ENCODE results near the gene ATG2B. TPM values are rescaled to one million over a fixed set of nuclear protein-coding genes. Genes with fewer than 3 reads are reported as not detected.
A peak's percentile ranks its signal among the peaks of the same experiment; 100 is the strongest.

ATG2B gene
- total RNA-seq, 1 experiment from 2014 or later, result 11.6 TPM

DNA sequence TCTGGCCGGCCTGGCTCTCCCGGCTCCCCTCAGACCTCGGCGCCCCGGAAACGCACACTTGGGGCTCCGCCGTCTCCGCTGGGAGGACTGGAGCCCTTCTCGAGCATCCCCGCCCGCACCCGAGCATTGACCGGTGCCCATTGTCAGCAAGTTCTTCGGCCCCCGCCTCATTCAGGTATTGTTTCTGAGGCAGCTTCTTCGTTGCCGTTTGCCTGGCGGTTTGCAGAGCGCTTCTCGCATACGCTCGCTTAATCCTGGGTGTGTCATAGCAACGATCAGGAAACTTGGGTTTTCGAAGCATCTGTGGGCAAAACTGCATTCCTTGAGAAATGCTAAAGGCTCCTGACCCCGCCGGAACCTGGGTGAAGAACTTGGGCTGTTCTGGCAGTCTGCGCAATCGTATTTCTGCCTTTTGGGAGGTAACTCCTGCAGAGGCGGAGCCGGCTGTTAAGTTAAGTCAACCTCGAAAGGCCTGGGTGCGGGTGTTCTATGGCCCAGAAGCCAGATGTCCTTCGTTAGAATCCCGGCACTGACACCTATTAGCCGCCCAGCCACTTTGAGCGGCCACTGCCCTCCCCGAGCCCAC is 703 bp upstream of the ATG2B start:
- peak; percentile 48 for DNase-seq
- intact Hi-C loops (cut with micrococcal nuclease), result loop anchor here (1.0 to 10.0 kb wide), 4 partner anchors 27 to 138 kb away; partner anchors contain the start of gene PAPOLA
- BruUV-seq (replicated peaks), result no TSS peak

DNA sequence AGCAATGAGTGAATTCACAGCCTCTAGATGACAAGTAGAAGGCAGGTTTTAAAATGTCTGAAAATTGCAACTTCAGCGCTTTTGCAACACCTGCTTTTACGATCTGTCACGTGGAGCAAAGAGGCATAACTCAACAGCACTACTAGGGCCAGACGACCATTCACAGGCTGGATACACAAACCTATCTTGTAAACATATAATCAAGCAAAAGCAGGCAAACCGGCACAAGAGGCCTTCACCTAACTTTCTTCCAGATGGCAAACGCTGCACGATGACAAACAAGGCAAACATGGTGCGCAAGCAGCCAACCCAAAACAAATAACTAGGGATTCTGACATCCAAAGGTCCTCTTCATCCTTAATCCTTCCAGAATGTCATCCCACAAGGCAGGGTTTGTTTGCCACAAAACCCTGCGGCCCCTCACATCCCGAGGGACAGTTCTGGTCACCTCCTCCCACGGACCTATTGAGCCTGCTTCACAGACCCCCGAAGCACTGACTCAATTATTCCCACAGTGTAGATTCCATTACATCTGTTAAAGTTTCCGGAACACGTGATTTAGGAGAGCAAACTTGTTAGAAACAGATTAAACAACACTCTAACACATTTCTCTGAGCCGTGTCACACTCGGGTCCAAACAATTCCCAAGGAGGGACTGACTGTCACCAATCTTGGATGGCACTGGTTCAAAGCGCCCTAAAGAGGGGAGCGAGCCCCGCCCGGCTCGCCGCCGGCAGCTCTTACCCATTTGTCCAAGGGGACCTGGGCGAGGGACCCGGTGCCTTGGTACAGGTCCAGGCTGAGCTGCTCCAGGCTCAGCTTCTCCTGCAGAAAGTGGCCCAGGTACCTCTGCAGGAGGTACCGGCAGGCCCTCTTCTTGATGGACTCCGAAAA is 823 bp downstream of the ATG2B start:
- H3F3A ChIP-seq (ENCODE audit: low read length, unreplicated experiment), result no peaks in the 10 kb centered on the region
- no peak overlapping the region; the same call in 1 of the 2 replicates for H3K27ac ChIP-seq (ENCODE audit: low read length)
- H3K9me2 ChIP-seq (replicated peaks; ENCODE audit: low read length), result no peaks in the 10 kb centered on the region
- peak overlapping the region; percentile 76 for H3K9ac ChIP-seq (ENCODE audit: low read length)
- no peaks in the 10 kb centered on the region for H3K27me3 ChIP-seq (ENCODE audit: low read length)
- peaks cover 90% of the 10 kb centered on the region for H3K79me2 ChIP-seq (ENCODE audit: low read length)
- ChIA-PET POLR2A (ENCODE audit: unreplicated experiment) (interaction anchor here (0.6 kb wide), 1 partner anchor 40 kb away, joined by 3 read pairs; no protein-coding TSS in a partner anchor), CTCF (no interaction called here)
- peaks cover 21% of the 10 kb centered on the region for H3K4me1 ChIP-seq (ENCODE audit: insufficient read depth, low read length)
- H3K4me3 ChIP-seq (ENCODE audit: low read length), result peak overlapping the region; percentile 83
- intact Hi-C loops (cut with micrococcal nuclease), result loop anchor here (5.0 to 10.0 kb wide), 3 partner anchors 58 to 140 kb away; partner anchors contain the start of gene PAPOLA
- H3K4me2 ChIP-seq (ENCODE audit: low read length), result peak overlapping the region; percentile 96
- no TSS peak for BruUV-seq (replicated peaks)
- H4K20me1 ChIP-seq (ENCODE audit: low read length), result peaks cover 5% of the 10 kb centered on the region; the same call in 1 of the 2 replicates
- no peaks in the 10 kb centered on the region for H3K9me3 ChIP-seq (ENCODE audit: low read length)
- H2AFZ ChIP-seq (ENCODE audit: low read length), result peak overlapping the region; percentile 96
- H3K36me3 ChIP-seq (ENCODE audit: low read depth, low read length), result no peaks in the 10 kb centered on the region
- DNase-seq, result peak; percentile 71
- ATAC-seq, result peak; percentile 44
- TF ChIP-seq EZH2phosphoT487 (IDR thresholded peaks at IDR 0.05; ENCODE audit: borderline replicate concordance, low read length) (no peak), EZH2 (IDR thresholded peaks at IDR 0.05; ENCODE audit: low read length, unreplicated experiment) (no peak)
- TF ChIP-seq, protein P1, sequence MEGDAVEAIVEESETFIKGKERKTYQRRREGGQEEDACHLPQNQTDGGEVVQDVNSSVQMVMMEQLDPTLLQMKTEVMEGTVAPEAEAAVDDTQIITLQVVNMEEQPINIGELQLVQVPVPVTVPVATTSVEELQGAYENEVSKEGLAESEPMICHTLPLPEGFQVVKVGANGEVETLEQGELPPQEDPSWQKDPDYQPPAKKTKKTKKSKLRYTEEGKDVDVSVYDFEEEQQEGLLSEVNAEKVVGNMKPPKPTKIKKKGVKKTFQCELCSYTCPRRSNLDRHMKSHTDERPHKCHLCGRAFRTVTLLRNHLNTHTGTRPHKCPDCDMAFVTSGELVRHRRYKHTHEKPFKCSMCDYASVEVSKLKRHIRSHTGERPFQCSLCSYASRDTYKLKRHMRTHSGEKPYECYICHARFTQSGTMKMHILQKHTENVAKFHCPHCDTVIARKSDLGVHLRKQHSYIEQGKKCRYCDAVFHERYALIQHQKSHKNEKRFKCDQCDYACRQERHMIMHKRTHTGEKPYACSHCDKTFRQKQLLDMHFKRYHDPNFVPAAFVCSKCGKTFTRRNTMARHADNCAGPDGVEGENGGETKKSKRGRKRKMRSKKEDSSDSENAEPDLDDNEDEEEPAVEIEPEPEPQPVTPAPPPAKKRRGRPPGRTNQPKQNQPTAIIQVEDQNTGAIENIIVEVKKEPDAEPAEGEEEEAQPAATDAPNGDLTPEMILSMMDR (conservative IDR thresholded peaks at IDR 0.05; ENCODE audit: low read depth, low read length), result no peak

More for the DNA sequence above, 703 bp upstream of the ATG2B start:
- Histone ChIP-seq H3K79me2 (ENCODE audit: low read length) (peaks cover 93% of the 10 kb centered on the region), H3K36me3 (ENCODE audit: low read depth, low read length) (no peaks in the 10 kb centered on the region), H3K4me2 (ENCODE audit: low read length) (peak overlapping the region; percentile 98), H3K4me3 (ENCODE audit: low read length) (peak overlapping the region; percentile 83), H3K4me1 (ENCODE audit: insufficient read depth, low read length) (peaks cover 21% of the 10 kb centered on the region), H3K9me2 (replicated peaks; ENCODE audit: low read length) (no peaks in the 10 kb centered on the region), H3K9me3 (ENCODE audit: low read length) (no peaks in the 10 kb centered on the region), H3K27ac (ENCODE audit: low read length) (no peak overlapping the region), H4K20me1 (ENCODE audit: low read length) (peaks cover 5% of the 10 kb centered on the region; the same call in 1 of the 2 replicates), H3K9ac (ENCODE audit: low read length) (peak overlapping the region; percentile 65), H3F3A (ENCODE audit: low read length, unreplicated experiment) (no peaks in the 10 kb centered on the region), H3K27me3 (ENCODE audit: low read length) (no peaks in the 10 kb centered on the region), H2AFZ (ENCODE audit: low read length) (peak overlapping the region; percentile 74)
- ChIA-PET CTCF (no interaction called here), POLR2A (ENCODE audit: unreplicated experiment) (no interaction called here)
- TF ChIP-seq EZH2 (IDR thresholded peaks at IDR 0.05; ENCODE audit: low read length, unreplicated experiment) (no peak), EZH2phosphoT487 (IDR thresholded peaks at IDR 0.05; ENCODE audit: borderline replicate concordance, low read length) (no peak)
- TF ChIP-seq, protein P1 (conservative IDR thresholded peaks at IDR 0.05; ENCODE audit: low read depth, low read length), result no peak
- ATAC-seq, result peak; percentile 54
